ENCODE measurements around the gene PTPN2.
"Not testable (repeated sequence)": the region's sequence is repeated elsewhere in the genome, so short reads cannot be mapped to it uniquely, and the experiment has no call there.

The PTPN2 gene

GRCh38 chr18:12825230-12825629 is 58.8 kb downstream of the PTPN2 start:
- no peak for DNase-seq (ENCODE audit: low spot score)

DNA sequence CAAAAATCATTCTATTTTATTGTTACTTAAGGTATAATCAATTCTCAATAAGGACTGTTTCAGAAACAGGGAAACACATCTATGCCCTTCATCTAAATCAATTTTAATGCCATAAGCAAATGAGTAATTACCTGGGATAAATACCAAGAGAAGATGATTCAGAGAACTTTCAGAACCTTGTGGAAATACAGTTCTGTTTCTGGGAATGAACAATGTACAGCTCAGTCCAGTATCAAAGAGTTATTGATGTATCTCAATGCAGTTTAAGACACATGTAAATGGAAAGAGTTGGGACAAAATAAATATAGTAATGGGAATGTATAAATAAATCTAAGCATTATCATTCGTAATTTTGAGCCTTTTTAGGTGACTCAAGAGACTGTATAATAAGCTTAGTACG is 60.1 kb downstream of the PTPN2 start:
- DNase-seq (ENCODE audit: low spot score): no peak

GRCh38 chr18:12821408-12821807 is 62.6 kb downstream of the PTPN2 start:
- DNase-seq (ENCODE audit: low spot score): no peak

- DNase-seq (ENCODE audit: low spot score): no peak
Measured at GRCh38 chr18:12820506-12820905, 63.5 kb downstream of the PTPN2 start.

DNA sequence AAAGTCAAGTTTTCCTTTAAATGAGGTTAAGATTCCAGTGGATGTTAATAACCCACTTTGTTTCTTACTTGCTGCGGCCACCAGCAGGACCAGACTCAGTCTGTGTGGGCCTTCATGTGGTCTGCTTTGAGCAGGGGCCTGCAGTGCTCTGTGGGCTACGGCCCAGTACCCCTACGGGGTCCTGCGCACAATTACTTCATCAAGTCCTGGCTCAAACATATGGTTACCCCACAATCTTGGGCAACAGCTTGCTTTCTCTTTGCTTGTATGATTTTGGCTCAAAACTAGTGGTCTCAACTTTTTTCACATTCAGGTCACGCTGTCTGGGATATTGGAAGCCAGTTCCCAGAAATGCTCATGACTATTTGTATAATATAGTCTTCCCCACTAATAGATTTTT is 64.2 kb downstream of the PTPN2 start:
- no peak for DNase-seq (ENCODE audit: low spot score)

GRCh38 chr18:12819322-12819721 is 64.7 kb downstream of the PTPN2 start:
- DNase-seq (ENCODE audit: low spot score): no peak

GRCh38 chr18:12818243-12818642 is 65.8 kb downstream of the PTPN2 start:
- DNase-seq (ENCODE audit: low spot score): no peak

DNA sequence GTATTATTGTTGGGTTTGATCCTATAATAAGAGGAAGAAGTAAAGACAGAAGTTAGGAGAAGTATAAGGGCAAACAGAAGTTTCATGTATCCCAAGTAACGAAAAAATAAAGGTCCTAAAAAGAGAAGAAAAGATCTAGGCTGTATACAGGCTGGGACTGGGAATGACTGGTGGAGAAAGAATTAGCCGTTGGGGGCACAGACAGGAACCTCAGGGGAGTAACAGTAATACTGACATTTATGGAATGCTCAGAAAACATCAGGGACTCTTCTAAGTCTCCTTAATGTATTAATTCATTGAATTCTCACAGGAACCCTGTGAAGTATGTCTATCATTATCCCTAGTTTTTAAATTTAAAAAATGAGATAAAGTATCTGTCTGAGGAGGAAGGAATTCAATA is 67.6 kb downstream of the PTPN2 start:
- DNase-seq (ENCODE audit: low spot score): no peak

DNA sequence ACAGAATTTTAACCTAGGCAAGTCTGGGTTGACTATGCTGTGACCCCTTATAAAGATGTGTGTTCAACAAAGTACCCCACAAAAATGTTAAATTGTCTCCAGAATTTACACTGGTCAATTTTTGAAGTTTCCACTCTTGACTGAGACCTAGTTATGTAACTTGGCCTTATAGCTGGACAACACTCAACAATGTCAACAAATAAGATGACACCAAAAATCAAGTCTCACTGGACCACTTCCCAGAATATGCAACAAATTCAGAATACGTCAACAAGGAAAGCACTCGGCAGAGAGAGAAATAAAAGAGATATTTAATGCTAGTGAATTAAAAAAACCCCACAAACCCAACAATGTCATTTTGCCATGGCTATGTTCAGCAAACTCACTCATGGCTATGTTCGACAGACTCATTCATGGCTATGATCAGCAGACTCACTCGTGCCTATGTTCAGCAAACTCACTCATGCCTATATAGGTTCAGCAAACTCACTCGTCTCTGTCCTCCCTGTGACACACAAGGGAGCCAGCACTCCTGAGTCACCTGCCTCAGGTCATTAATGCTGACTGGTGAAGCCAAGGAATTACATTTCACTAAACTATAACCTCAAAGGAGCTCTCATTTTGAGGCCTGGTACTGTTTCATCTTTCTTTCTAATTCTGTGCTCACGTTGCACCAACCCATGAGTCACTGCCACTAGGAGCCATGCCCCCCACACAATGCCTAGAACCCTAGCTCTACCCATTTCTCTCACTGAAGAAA is 72.7 kb downstream of the PTPN2 start:
- no peak for DNase-seq (ENCODE audit: low spot score)

DNA sequence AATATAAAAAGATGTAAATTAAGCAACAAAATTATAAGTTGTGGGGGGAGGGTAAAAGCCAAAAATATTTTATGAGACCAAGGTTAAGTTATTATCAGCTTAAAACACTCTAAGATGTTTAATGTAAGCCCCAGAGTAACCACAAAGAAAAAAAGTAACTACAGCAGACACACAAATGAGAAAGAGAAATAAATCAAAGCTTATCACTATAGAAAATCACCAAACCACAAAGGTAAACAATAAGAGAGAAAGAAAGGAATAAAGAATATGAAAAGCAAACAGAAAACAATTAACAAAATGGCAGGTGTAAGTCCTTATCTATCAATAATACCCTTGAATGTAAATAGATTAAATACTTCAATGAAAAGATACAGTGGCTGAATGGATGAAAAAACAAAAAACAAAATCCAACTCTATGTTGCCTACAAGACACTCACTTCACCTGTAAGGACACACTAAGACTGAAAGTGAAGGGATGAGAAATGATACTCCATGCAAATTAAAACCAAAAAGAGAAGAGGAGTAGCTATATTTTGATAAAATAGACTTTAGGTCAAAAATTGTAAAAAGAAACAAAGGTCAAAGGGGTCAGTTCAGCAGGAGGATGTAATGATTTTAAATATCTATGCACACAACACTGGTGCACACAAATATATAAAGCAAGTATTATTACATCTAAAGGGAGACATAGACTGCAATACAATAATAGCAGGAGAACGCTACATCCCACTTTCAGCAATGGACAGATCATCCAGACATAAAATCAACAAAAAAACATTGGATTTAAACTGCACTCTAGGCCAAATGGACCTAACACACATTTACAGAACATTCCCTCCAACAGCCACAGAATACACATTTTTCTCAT is 80.7 kb downstream of the PTPN2 start:
- no peak for DNase-seq (ENCODE audit: low spot score)

GRCh38 chr18:12802538-12802937 is 81.5 kb downstream of the PTPN2 start:
- no peak for DNase-seq (ENCODE audit: low spot score)

DNA sequence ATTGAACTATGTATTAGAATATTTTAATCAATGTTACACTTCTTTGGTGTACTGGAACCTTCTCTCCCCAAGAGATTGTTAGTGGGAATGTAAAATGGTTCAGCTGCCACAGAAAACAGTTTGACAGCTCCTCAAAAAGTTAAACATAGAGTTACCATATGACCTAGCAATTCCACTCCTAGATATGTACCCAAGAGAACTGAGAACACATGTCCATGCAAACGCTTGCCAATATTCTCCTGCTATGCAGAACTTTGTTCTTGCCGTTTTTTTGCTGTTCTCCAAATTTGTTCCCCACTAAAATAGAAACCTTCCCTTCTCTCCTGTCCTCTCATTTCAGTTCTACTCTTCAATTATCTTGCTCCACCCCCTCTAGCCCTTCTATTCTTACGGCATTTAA is 87.6 kb downstream of the PTPN2 start:
- no peak for DNase-seq (ENCODE audit: low spot score)

GRCh38 chr18:12791610-12792009 is 92.4 kb downstream of the PTPN2 start:
- no peak for DNase-seq (ENCODE audit: low spot score)

- no peak for DNase-seq (ENCODE audit: low spot score)
Measured at GRCh38 chr18:12786669-12787068, 97.4 kb downstream of the PTPN2 start.

- no peak for DNase-seq (ENCODE audit: low spot score)
Measured at GRCh38 chr18:12783524-12783923, 100.5 kb downstream of the PTPN2 start.

DNA sequence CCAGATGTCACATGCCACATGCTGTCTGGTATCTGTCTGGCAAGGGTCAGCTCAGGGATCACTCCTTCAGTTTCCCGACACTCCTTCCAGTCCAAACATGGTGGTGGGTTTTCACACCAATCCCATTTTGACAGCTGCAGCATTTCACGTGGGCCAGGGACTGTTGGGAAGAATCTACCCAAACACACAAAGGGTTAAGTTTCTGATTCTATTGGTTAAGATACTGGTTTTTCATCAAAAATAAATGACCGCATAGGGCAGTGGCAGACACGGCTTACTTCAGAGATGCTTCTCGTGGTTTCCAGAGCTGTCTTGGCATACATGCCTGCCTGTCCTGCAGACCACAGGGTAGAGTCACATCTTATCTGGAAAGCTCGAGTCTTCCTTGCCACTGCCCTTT is 101.5 kb downstream of the PTPN2 start:
- no peak for DNase-seq (ENCODE audit: low spot score)

GRCh38 chr18:12779456-12779855 is 104.6 kb downstream of the PTPN2 start:
- DNase-seq (ENCODE audit: low spot score): no peak

DNA sequence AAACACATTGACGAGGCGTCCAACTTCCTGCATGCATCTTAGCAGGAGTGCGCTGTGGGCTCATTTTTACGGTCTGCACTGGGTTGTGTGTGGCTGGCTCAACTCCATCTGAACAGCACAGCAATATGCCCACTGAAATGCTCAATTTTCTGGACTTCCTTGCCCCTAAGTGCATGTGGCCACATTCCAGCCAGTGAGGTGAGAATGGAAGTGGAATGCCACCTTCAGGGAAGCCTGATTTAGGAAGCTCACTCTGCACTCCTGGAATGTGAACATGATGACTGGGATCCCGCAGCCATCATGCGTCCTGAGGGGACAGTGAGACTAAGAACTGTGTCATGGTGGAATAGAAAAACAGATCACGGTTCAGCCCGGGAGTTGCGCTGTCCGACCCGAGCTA is 105.0 kb downstream of the PTPN2 start:
- DNase-seq (ENCODE audit: low spot score): no peak

DNA sequence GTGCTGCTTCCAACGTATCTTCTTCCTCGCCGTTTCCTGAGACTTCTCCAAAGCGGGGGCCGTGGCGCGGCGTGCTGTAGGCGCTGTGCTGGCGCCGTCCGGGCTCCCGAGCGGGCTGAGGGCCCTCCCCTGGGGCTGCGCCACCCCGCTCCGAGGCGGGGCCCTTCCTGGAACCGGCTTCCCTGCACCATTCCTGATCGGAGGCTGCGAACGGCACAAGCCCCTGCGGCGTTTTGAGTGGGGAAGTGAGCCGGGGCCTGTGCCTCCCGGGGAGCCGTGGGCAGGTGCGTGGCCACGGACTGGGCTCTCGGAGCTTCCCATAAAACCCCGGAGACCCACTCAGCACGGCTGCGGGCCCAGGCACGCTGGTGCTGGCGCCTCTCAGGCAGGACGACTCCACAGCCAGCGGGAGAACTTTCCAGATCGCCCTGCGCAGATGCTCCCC is 106.5 kb downstream of the PTPN2 start:
- DNase-seq (ENCODE audit: low spot score): peak; percentile 15

GRCh38 chr18:12776821-12777471 is 107.1 kb downstream of the PTPN2 start:
- no peak for DNase-seq (ENCODE audit: low spot score)

DNA sequence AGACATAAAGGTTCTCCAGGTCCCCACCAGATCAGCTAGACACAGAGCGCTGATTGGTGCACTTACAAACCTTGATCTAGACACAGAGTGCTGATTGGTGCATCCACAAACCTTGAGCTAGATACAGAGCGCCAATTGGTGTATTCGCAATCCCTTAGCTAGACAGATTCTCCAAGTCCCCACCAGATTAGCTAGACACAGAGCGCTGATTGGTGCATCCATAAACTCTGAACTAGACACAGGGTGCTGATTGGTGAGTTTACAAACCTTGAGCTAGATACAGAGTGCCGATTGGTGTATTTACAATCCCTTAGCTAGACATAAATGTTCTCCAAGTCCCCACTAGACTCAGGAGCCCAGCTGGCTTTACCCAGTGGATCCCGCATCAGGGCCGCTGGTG is 107.6 kb downstream of the PTPN2 start:
- not testable (repeated sequence) for DNase-seq (ENCODE audit: low spot score)

DNA sequence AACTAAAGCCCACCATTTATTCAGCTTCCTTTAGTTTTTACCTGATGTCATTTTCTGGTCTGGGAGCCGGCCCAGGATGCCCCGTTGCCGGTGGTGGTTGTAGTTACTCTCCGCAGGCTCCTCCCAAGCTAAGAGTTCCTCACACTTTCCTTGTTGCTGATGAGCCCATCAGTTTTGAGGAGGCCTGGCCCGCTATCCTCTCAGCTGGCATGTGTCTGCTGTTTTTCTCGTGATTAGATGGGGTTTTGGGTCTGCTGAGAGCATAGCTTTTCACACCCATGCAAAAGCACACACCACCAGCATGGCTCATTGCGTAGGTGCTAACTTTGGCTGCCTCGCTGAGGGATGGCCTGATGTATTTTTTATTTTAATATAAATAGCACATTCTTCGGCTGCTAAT is 109.1 kb downstream of the PTPN2 start:
- no peak for DNase-seq (ENCODE audit: low spot score)

GRCh38 chr18:12773369-12773768 is 110.7 kb downstream of the PTPN2 start:
- DNase-seq (ENCODE audit: low spot score): no peak
